Muscle layer of duodenum (tissue), 2 donors: ENCODE data around the gene EYA3.

Experiments used
- H3K27ac ChIP-seq: one replicate; pipeline ENCODE4 v1.7.0; 2013; ENCODE audit warnings: mild to moderate bottlenecking, low read length
- H3K27me3 ChIP-seq: one replicate; pipeline ENCODE4 v1.7.0; 2013; ENCODE audit warnings: low read depth, mild to moderate bottlenecking, control low read depth, low read length
- H3K36me3 ChIP-seq, 2 donors: one replicate each; pipeline ENCODE4 v1.7.0; 2013; ENCODE audit warnings: low read length in 2 of 2, control low read depth in 1 of 2, mild to moderate bottlenecking in 1 of 2; ENCODE audit not compliant: insufficient read depth in 2 of 2, control insufficient read depth in 1 of 2
- H3K4me1 ChIP-seq, 2 donors: one replicate each; pipeline ENCODE4 v1.7.0; 2013; ENCODE audit warnings: low read length in 2 of 2, mild to moderate bottlenecking in 2 of 2, control low read depth in 1 of 2, moderate library complexity in 1 of 2; ENCODE audit not compliant: insufficient read depth in 2 of 2, control insufficient read depth in 1 of 2
- H3K4me3 ChIP-seq, 2 donors: one replicate each; pipeline ENCODE4 v1.7.0; 2013; ENCODE audit warnings: low read length in 2 of 2, low read depth in 1 of 2, mild to moderate bottlenecking in 1 of 2
- H3K9me3 ChIP-seq, 2 donors: one replicate each; pipeline ENCODE4 v1.7.0; 2013; ENCODE audit warnings: low read length in 2 of 2, control low read depth in 1 of 2, mild to moderate bottlenecking in 1 of 2; ENCODE audit not compliant: control insufficient read depth in 1 of 2
- donor health status: healthy.

EYA3 gene

DNA sequence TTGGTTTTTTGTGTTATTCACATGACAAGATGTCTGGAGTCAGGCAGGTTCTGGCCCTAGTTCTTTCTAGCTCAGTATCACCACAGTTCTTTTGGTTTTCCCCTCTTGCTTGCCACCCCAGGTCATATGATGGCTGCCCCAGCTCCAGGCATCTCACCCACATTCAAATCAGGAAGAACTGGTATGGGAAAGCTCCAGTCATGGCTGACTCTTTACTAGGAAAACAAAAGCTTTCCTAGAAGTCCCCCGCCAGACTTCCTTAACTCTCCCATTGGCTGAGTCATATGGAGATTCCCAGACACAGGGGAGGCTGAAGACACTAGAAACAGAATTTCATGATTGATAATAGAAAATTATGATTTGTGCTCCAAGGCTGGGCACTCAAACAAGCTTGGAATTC, 22.1 kb upstream of the EYA3 start:
- Histone ChIP-seq H3K36me3 (no peaks in the 10 kb centered on the region), H3K27me3 (no peaks in the 10 kb centered on the region), H3K9me3 (no peaks in the 10 kb centered on the region), H3K4me1 (no peaks in the 10 kb centered on the region), H3K4me3 (no peak overlapping the region), H3K27ac (no peak overlapping the region)

GRCh38 chr1:28109639-28110038, 21.2 kb upstream of the EYA3 start:
- no peaks in the 10 kb centered on the region for H3K27me3 ChIP-seq
- no peaks in the 10 kb centered on the region for H3K9me3 ChIP-seq
- no peak overlapping the region for H3K27ac ChIP-seq
- no peaks in the 10 kb centered on the region for H3K36me3 ChIP-seq
- peaks cover 0 to 4% of the 10 kb centered on the region in 2 donors for H3K4me1 ChIP-seq
- no peak overlapping the region for H3K4me3 ChIP-seq

- Histone ChIP-seq H3K36me3 (no peaks in the 10 kb centered on the region), H3K4me1 (peaks cover 0 to 4% of the 10 kb centered on the region in 2 donors), H3K9me3 (no peaks in the 10 kb centered on the region), H3K4me3 (no peak overlapping the region), H3K27ac (no peak overlapping the region), H3K27me3 (no peaks in the 10 kb centered on the region)
These were observed 19.6 kb upstream of the EYA3 start for GRCh38 chr1:28108001-28108400.

DNA sequence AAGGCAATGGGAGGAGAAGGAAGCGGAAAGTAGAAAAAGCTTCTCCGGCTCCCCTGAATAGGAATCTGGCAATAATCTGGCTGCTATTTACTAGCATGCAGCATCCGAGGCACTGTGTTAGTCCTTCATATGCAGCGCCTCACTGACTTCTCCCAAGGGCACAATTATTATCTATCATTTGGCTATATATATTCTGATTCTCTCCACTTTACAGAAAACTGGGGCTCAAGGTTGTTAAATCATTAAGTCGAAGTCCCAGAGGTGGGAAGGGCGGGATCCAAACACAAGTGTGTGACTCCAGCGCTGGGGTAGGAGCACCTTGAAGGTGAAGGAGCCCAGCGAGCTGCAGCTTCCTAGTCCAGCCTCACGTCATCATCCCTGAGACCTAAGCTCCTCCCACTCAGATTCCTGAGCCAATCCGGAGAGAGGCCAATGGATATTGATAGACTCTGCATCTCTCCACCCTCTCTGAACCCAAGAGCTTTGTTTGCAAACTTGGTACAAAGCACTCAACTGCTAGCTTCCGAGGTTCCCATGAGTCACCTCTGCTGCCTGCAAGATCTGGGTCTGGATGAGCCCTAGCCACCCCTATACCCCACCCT, 16.6 kb upstream of the EYA3 start:
- Histone ChIP-seq H3K27me3 (no peaks in the 10 kb centered on the region), H3K4me1 (peaks cover 0 to 4% of the 10 kb centered on the region in 2 donors), H3K9me3 (no peaks in the 10 kb centered on the region), H3K36me3 (no peaks in the 10 kb centered on the region), H3K27ac (peak overlapping the region; percentile 59), H3K4me3 (peak overlapping the region; percentile 47 to 54)

- H3K4me1 ChIP-seq = peaks cover 0 to 4% of the 10 kb centered on the region in 2 donors
- no peak overlapping the region for H3K4me3 ChIP-seq
- no peaks in the 10 kb centered on the region for H3K36me3 ChIP-seq
- H3K27me3 ChIP-seq = no peaks in the 10 kb centered on the region
- H3K9me3 ChIP-seq = no peaks in the 10 kb centered on the region
- no peak overlapping the region for H3K27ac ChIP-seq
These were observed 13.8 kb upstream of the EYA3 start for GRCh38 chr1:28102189-28102588.

DNA sequence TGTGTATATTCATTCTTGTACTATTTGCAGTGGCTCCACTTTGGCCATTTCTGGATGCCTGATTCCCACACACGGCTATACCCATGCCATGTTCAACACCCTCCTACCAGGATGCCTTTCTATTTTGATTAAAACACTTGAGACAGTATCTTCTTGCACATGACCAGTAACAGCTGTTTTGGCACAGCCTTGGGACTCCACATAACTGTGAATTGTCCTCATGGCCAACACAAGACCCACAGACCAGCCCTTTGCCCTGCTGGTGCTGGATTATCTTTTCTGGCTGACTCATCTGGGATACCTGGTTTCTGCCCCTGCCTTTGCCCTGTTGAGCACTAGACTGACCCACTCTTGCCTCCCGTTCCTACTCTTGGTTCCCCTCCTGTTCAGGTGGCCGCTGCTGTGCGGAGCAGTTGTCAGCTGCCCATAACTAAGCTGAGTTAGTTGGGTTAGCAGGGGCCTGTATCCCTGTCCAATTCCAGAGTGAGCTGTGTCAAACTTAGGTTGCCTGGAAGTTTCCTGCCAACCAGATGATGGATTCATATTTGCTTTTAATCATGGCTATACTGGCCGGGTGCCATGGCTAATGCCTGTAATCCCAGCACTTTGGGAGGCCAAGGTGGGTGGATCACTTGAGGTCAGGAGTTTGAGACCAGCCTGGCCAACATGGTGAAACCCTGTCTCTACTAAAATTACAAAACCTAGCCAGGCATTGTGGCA, 10.8 kb upstream of the EYA3 start:
- no peaks in the 10 kb centered on the region for H3K9me3 ChIP-seq
- H3K4me3 ChIP-seq = no peak overlapping the region
- no peaks in the 10 kb centered on the region for H3K4me1 ChIP-seq
- H3K27ac ChIP-seq = no peak overlapping the region
- H3K36me3 ChIP-seq = no peaks in the 10 kb centered on the region
- H3K27me3 ChIP-seq = no peaks in the 10 kb centered on the region

GRCh38 chr1:28097100-28097472, 8.7 kb upstream of the EYA3 start:
- no peaks in the 10 kb centered on the region for H3K4me1 ChIP-seq
- no peak overlapping the region for H3K27ac ChIP-seq
- H3K27me3 ChIP-seq = no peaks in the 10 kb centered on the region
- no peaks in the 10 kb centered on the region for H3K36me3 ChIP-seq
- no peak overlapping the region for H3K4me3 ChIP-seq
- no peaks in the 10 kb centered on the region for H3K9me3 ChIP-seq

DNA sequence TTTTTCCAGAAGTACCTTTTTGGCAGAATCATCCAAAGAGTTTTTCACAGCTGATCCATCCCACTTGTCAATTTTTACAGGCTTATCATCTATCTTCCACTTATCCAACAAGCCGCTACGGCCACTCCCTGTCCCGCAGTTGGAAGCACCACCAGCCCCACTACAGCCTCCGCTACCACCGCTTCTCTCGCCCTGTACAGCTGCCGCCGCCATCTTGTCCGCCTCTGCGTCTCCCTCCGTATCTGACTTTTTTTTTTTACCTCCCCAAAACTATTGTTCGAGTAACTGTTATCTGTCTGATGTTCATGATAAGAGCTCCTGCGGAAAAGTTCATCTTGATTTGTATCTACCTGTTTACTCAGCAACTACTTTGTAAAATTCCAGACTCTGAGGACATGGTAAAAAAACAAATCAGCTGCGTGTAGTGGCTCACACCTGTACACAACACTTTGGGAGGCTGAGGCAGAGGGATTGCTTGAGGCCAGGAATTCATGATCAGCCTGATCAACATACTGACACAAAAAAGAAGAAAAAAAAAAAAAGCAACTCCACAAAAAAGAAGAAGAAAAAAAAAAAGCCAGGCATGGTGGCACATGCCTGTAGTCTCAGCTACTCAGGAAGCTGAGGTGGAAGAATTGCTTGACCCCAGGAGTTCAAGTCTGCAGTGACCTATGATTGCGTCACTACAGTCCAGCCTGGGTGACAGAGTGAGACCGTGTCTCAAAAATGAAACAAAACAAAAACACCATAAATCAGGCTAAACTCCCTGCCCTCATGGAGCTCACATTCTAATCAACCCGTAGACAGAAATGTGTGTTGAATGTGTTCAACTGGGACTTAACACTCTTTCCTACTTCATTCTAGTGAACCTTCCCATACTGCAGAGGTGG, 8.0 kb upstream of the EYA3 start:
- Histone ChIP-seq H3K4me3 (no peak overlapping the region), H3K27me3 (no peaks in the 10 kb centered on the region), H3K9me3 (no peaks in the 10 kb centered on the region)

DNA sequence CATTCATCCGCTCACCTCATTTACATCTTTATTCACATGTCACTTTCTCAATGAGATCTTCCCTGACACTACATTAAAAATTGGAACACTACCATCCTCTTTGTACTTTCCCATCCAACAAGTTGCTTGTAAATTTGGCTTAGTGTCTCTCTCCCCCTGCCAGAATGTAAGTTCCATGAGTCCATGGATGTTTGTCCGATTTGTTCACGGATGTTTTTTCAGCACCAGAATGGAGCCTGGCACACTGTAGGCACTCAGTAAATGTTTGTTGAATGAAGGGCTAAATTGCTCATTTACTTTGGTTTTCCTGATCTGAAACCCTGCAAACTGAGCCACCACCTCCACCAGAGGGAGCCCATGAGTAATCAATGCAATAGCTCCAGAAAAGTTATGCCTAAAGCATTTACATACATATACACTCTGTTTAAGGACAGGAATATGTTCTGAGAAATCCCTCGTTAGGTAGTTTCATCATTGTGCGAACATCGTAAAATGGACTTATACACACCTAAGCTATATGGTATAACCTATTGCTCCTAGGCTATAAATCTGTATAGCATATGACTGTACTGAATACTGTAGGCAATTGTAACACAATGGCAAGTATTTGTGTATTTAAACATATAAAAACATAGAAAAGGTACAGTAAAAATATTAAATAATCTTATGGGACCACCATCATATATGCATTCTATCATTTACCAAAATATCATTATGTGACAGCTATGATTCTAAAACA, 2.8 kb upstream of the EYA3 start:
- Histone ChIP-seq H3K4me3 (no peak overlapping the region), H3K9me3 (no peaks in the 10 kb centered on the region), H3K27ac (no peak overlapping the region), H3K27me3 (no peaks in the 10 kb centered on the region), H3K36me3 (peaks cover 0 to 7% of the 10 kb centered on the region in 2 donors), H3K4me1 (peaks cover 10 to 12% of the 10 kb centered on the region in 2 donors)

More for the DNA sequence above, 8.0 kb upstream of the EYA3 start:
- Histone ChIP-seq H3K36me3 (no peaks in the 10 kb centered on the region), H3K4me1 (no peaks in the 10 kb centered on the region), H3K27ac (no peak overlapping the region)

DNA sequence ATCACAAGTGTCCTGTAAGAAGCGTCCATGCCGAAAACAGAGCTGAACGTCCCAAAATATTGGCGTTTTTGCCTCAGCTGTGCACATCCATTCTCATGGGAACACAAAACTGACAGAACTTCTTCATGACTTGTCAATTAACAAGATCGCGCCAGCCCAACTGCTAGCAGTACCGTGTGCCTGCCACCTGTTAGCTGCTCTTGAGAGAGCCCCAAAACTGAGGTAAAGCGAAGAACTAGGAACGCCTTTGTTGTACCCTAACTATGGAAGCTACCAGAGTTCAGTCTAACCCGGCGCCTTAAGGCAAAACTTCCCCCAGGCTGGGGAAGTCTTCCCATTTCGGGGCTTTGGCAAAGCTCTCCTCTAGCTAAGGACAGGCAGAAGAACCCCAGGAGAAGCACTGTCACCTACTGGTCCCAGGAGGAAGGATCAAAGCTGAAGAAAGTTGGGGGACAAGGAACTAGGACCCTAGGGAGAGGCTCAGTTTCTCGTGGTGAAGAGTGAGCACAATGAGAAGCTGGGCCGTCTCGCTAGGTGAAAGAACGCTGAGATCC, 719 bp downstream of the EYA3 start:
- Histone ChIP-seq H3K4me3 (peak overlapping the region; percentile 88 to 97), H3K36me3 (peaks cover 0 to 7% of the 10 kb centered on the region in 2 donors), H3K4me1 (peaks cover 12 to 15% of the 10 kb centered on the region in 2 donors), H3K9me3 (no peaks in the 10 kb centered on the region), H3K27ac (peak overlapping the region; percentile 80), H3K27me3 (no peaks in the 10 kb centered on the region)
